ENCODE results near the gene HMX2. TPM values are rescaled to one million over a fixed set of nuclear protein-coding genes. Genes with fewer than 3 reads are reported as not detected.
A peak's percentile ranks its signal among the peaks of the same experiment; 100 is the strongest.

The HMX2 gene
- total RNA-seq, 2 experiments from 2014 or later = not detected

DNA sequence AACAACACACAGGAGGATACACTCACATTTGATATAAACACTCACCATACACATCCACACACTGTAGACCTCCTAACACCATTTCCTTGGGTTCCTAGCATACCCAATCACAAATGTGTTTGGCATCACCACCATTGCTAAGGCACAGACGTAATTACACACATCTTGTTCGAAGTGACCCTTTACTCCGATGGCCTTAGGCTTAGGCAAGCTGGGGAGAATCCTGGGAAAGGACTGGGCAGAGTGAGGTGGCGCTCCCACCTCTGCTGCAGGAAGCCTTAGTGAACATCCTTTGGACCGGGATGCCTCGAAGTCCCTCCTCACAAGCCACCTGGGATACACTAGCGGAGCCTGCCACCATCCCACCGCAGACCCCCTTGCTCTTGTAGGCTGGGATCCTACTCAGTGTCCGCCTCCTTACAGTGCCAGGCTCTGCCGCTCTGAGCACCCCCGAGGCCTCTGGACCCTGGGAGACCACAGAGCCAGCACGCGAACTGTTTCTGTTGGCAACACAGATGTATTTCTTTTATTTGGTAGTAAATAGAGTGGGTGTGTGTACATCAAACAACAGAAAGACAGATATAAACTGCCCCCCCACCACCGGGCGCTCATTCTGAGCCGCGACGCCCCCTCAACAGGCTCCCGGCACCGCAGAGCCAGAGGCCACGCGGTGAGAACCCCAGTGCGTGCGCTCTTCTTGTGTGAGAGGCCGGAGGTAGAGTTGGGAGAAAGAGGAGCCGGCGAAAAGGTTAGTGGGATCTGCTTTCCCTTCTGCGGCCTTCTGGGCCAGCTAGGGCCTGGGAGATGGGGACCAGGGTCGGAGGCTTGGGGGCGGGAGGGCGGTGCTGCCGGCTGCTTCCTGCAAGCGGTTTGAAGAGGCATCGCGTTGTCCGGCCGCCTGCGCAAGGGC, 5.9 kb upstream of the HMX2 start:
- POLR2A ChIA-PET = interaction anchor here (1.2 kb wide), 1 partner anchor 8 kb away, joined by 3 read pairs; no protein-coding TSS in a partner anchor
- H3K4me3 Mint-ChIP-seq = no peak overlapping the region
- H3K27ac Mint-ChIP-seq = no peak overlapping the region
- DNase-seq = no peak
- peaks cover 2% of the 10 kb centered on the region for H3K36me3 Mint-ChIP-seq
- H3K27me3 Mint-ChIP-seq = peaks cover 93% of the 10 kb centered on the region
- peaks cover 36% of the 10 kb centered on the region for H3K4me1 Mint-ChIP-seq
- no peaks in the 10 kb centered on the region for H3K9me3 Mint-ChIP-seq
- no peak for ATAC-seq (ENCODE audit: low read depth)

GRCh38 chr10:123142701-123143161, 5.2 kb upstream of the HMX2 start:
- Mint-ChIP-seq H3K36me3 (peaks cover 2% of the 10 kb centered on the region), H3K4me3 (peak overlapping the region; percentile 37), H3K4me1 (peaks cover 36% of the 10 kb centered on the region), H3K27me3 (peaks cover 93% of the 10 kb centered on the region), H3K27ac (no peak overlapping the region), H3K9me3 (no peaks in the 10 kb centered on the region)
- no peak for ATAC-seq (ENCODE audit: low read depth)
- no peak for DNase-seq
- POLR2A ChIA-PET = no interaction called here

GRCh38 chr10:123143162-123143824, 4.6 kb upstream of the HMX2 start:
- peaks cover 36% of the 10 kb centered on the region for H3K4me1 Mint-ChIP-seq
- ATAC-seq (ENCODE audit: low read depth) (no peak), DNase-seq (no peak)
- H3K4me3 Mint-ChIP-seq = peak overlapping the region; percentile 37
- peak overlapping the region; percentile 30 for H3K27ac Mint-ChIP-seq
- H3K36me3 Mint-ChIP-seq = peaks cover 2% of the 10 kb centered on the region
- H3K9me3 Mint-ChIP-seq = no peaks in the 10 kb centered on the region
- H3K27me3 Mint-ChIP-seq = peaks cover 87% of the 10 kb centered on the region
- POLR2A ChIA-PET = interaction anchor here (3.2 kb wide), 1 partner anchor 11 kb away, joined by 15 read pairs; the partner anchor contains the start of gene BUB3

DNA sequence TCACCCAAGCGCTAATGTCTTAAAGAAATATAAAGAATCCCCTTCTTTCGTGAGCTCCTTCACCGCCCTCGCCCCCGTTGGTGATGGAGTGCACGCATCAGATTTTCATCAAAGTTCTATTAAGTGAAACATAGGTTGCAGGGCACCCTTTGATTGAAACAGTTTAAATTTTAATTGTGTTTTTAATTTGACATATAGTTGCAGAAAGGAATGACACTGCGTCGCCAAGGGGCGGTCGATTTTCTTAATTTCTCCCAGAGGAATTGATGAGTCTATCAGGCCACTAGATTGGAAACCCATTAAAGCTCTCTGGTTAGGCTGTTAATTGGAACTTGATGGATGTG, 4.1 kb upstream of the HMX2 start:
- Mint-ChIP-seq H3K9me3 (no peaks in the 10 kb centered on the region), H3K36me3 (peaks cover 2% of the 10 kb centered on the region), H3K4me1 (peaks cover 34% of the 10 kb centered on the region), H3K4me3 (no peak overlapping the region), H3K27me3 (peaks cover 84% of the 10 kb centered on the region), H3K27ac (no peak overlapping the region)
- POLR2A ChIA-PET = interaction anchor here (3.2 kb wide), 1 partner anchor 10 kb away, joined by 15 read pairs; the partner anchor contains the start of gene BUB3
- no peak for ATAC-seq (ENCODE audit: low read depth)
- DNase-seq = no peak

DNA sequence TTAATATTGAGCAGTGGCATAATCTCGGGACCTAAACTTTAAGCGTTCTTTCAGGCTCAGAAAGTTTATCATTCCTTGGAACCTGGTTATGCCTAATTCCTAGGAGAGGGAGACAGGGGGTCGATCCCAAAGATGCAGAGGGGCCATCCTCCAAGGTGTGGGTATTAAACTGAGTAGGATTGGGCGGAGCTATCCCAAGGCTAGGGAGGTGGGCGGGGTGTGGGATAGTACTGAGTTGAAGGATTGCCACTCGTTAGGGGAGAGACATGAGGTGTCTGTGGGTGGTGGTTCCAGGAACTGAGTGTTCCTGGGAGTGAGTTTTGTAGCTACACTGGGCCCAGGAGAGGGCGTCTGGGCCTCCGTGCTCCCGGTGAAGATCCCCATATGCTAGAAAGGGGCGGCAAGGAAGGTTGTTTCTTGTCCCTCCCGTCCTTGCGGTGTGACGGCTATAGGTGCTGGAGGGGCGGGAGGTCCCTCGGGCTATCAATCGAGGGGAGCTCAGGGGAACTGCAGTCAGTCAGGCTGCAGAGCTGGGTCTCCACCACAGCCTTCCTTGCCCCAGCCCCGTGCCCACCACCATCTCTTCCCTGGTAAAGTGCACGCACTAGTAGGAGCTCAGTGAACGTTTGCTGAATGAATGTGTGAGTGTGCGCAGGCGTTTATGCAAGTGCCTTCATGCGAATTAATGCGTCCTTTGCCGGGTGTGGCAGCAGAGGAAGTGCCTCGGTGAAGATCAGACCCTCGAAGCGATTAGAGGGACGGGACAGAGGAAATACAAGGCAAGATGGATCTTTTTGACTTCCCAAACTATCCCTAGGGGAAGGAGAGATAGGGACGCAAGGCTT, 3.0 kb upstream of the HMX2 start:
- ATAC-seq (ENCODE audit: low read depth) (no peak), DNase-seq (peak; percentile 44)
- Mint-ChIP-seq H3K36me3 (peaks cover 2% of the 10 kb centered on the region), H3K27ac (no peak overlapping the region), H3K9me3 (no peaks in the 10 kb centered on the region), H3K27me3 (peaks cover 82% of the 10 kb centered on the region), H3K4me3 (peak overlapping the region; percentile 47), H3K4me1 (peaks cover 36% of the 10 kb centered on the region)
- POLR2A ChIA-PET = interaction anchor here (1.2 to 3.2 kb wide), 2 partner anchors 9 to 11 kb away, joined by 4 to 15 read pairs; partner anchors contain the start of gene BUB3

GRCh38 chr10:123145542-123146012, 2.4 kb upstream of the HMX2 start:
- Mint-ChIP-seq H3K27ac (peak overlapping the region; percentile 43), H3K36me3 (peaks cover 2% of the 10 kb centered on the region), H3K9me3 (no peaks in the 10 kb centered on the region), H3K4me1 (peaks cover 39% of the 10 kb centered on the region), H3K4me3 (peak overlapping the region; percentile 47), H3K27me3 (peaks cover 80% of the 10 kb centered on the region)
- POLR2A ChIA-PET = interaction anchor here (1.0 to 3.2 kb wide), 3 partner anchors 8 to 11 kb away, joined by 3 to 15 read pairs (median 4); partner anchors contain the start of gene BUB3
- DNase-seq (no peak), ATAC-seq (ENCODE audit: low read depth) (no peak)

- peak overlapping the region; percentile 53 for H3K4me3 Mint-ChIP-seq
- peaks cover 37% of the 10 kb centered on the region for H3K4me1 Mint-ChIP-seq
- POLR2A ChIA-PET = interaction anchor here (1.0 to 3.2 kb wide), 3 partner anchors 8 to 12 kb away, joined by 3 to 15 read pairs (median 4); partner anchors contain the start of gene BUB3
- H3K9me3 Mint-ChIP-seq = no peaks in the 10 kb centered on the region
- ATAC-seq (ENCODE audit: low read depth) = no peak
- peaks cover 2% of the 10 kb centered on the region for H3K36me3 Mint-ChIP-seq
- peaks cover 73% of the 10 kb centered on the region for H3K27me3 Mint-ChIP-seq
- no peak overlapping the region for H3K27ac Mint-ChIP-seq
- no peak for DNase-seq
Observed at GRCh38 chr10:123146013-123146893, 1.7 kb upstream of the HMX2 start.

GRCh38 chr10:123146894-123147634, 872 bp upstream of the HMX2 start:
- Mint-ChIP-seq H3K27me3 (peaks cover 69% of the 10 kb centered on the region), H3K27ac (peak overlapping the region; percentile 63), H3K4me1 (peaks cover 42% of the 10 kb centered on the region), H3K36me3 (peaks cover 2% of the 10 kb centered on the region), H3K9me3 (no peaks in the 10 kb centered on the region), H3K4me3 (peak overlapping the region; percentile 53)
- POLR2A ChIA-PET = interaction anchor here (1.9 kb wide), 1 partner anchor 12 kb away, joined by 5 read pairs; no protein-coding TSS in a partner anchor
- ATAC-seq (ENCODE audit: low read depth) (no peak), DNase-seq (no peak)

GRCh38 chr10:123148414-123149161, 652 bp downstream of the HMX2 start:
- no peak for DNase-seq

DNA sequence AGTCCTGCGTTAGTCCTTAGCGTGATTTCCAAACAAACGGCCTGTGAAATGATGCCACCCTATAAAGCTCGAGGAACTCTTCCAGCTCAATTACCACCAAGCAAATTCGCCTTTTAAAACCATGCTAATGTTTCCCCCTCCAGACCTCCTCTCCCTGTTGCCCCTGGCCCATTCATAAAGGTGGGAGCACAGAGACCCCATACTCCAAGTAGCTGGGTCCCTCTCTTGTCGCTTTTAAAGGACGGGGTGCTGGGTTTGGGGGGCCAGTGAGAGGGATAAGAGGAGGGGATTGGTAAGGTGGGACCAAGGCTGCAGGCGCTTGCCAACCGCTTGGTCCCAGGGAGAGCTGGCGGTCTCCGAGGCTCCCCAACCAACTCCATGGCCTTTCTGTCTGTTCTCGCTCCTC, 1.2 kb downstream of the HMX2 start:
- Mint-ChIP-seq H3K36me3 (peaks cover 2% of the 10 kb centered on the region), H3K4me3 (peak overlapping the region; percentile 32), H3K4me1 (peaks cover 44% of the 10 kb centered on the region), H3K9me3 (no peaks in the 10 kb centered on the region), H3K27me3 (peaks cover 49% of the 10 kb centered on the region), H3K27ac (peak overlapping the region; percentile 56)
- DNase-seq (no peak), ATAC-seq (ENCODE audit: low read depth) (no peak)
- POLR2A ChIA-PET = interaction anchor here (1.9 to 3.0 kb wide), 2 partner anchors 10 to 15 kb away, joined by 5 to 9 read pairs; no protein-coding TSS in a partner anchor

More at GRCh38 chr10:123148414-123149161, 652 bp downstream of the HMX2 start:
- H3K27ac Mint-ChIP-seq = peak overlapping the region; percentile 56
- H3K36me3 Mint-ChIP-seq = peaks cover 2% of the 10 kb centered on the region
- H3K4me1 Mint-ChIP-seq = peaks cover 46% of the 10 kb centered on the region
- POLR2A ChIA-PET = interaction anchor here (1.9 to 3.0 kb wide), 2 partner anchors 9 to 14 kb away, joined by 5 to 9 read pairs; no protein-coding TSS in a partner anchor
- no peaks in the 10 kb centered on the region for H3K9me3 Mint-ChIP-seq
- H3K4me3 Mint-ChIP-seq = peak overlapping the region; percentile 32
- peaks cover 55% of the 10 kb centered on the region for H3K27me3 Mint-ChIP-seq
- no peak for ATAC-seq (ENCODE audit: low read depth)

All from activated naive CD8-positive, alpha-beta T cell treated with anti-CD3 and anti-CD28 coated beads, Interleukin-2, amount 10 ng/mL, durations not matched to agents 7 days and 5 days (primary cell).